ENCODE data around the gene DNAH7. TPM values are rescaled to one million over a fixed set of nuclear protein-coding genes. Genes with fewer than 3 reads are reported as not detected.

DNAH7 gene
- total and polyA plus RNA-seq, 2 of the 8 experiments (the other 6 are each of a cell fraction or from before 2014, with no cell fraction given), result 0.07 to 0.08 TPM

- H3K79me1 ChIP-seq (ENCODE audit: low read depth, low read length), result no peaks in the 10 kb centered on the region
- H2BK5ac ChIP-seq (ENCODE audit: low read depth, low read length), result no peak overlapping the region
- H2AFZ ChIP-seq (ENCODE audit: low read length), result no peak overlapping the region
- H4K5ac ChIP-seq (ENCODE audit: insufficient read length, low read depth, low read length), result no peak overlapping the region
- DNase-seq (ENCODE audit: low read depth in 1 of 2, low spot score in 2 of 2) (no peak), FAIRE-seq (no peak)
- no peak overlapping the region for H3K9ac ChIP-seq (replicated peaks in 1 of 4; ENCODE audit: extremely low read depth in 1 of 4, low read depth in 3 of 4, low read length in 3 of 4)
- no peak overlapping the region for H3K56ac ChIP-seq (replicated peaks; ENCODE audit: insufficient read length, low read depth, low read length)
- H3K79me2 ChIP-seq (ENCODE audit: control insufficient read depth in 1 of 2, insufficient read depth in 2 of 2, low read length in 2 of 2), result no peaks in the 10 kb centered on the region
- CTCF ChIA-PET (ENCODE audit: partially characterized antibody), result no interaction called here
- no peak overlapping the region for H2AK5ac ChIP-seq (ENCODE audit: low read depth, low read length)
- POLR2A ChIA-PET (ENCODE audit: partially characterized antibody), result no interaction called here
- no peaks in the 10 kb centered on the region for H3K23me2 ChIP-seq (ENCODE audit: low read depth, low read length)
- H3K36me3 ChIP-seq (ENCODE audit: control insufficient read depth in 2 of 4, insufficient read depth in 4 of 4, low read length in 3 of 4), result no peaks in the 10 kb centered on the region
- H2BK12ac ChIP-seq (ENCODE audit: low read depth, low read length), result no peak overlapping the region
- no peak overlapping the region for H3K14ac ChIP-seq (ENCODE audit: insufficient read length)
- no peak overlapping the region for H4K8ac ChIP-seq (ENCODE audit: extremely low read depth, insufficient read depth, low read length)
- H3K4me1 ChIP-seq (replicated peaks in 1 of 4; ENCODE audit: control insufficient read depth in 3 of 4, insufficient read depth in 4 of 4, low read length in 3 of 4), result no peaks in the 10 kb centered on the region
- no peaks in the 10 kb centered on the region for H3K9me3 ChIP-seq (ENCODE audit: insufficient read depth in 2 of 2, low read depth in 1 of 2, low read length in 1 of 2)
- no peak overlapping the region for H3K23ac ChIP-seq (ENCODE audit: insufficient read length)
- no peak overlapping the region for H2BK20ac ChIP-seq (ENCODE audit: low read length)
- no peak overlapping the region for H3K18ac ChIP-seq (ENCODE audit: extremely low read depth, low read length)
- no peak overlapping the region for H2BK120ac ChIP-seq (replicated peaks; ENCODE audit: low read depth, low read length)
- H4K20me1 ChIP-seq (replicated peaks in 1 of 2; ENCODE audit: control insufficient read depth in 1 of 2, insufficient read depth in 2 of 2, low read length in 2 of 2), result no peaks in the 10 kb centered on the region
- no peak overlapping the region for H3K4me2 ChIP-seq (ENCODE audit: insufficient read depth in 1 of 2, low read depth in 2 of 2, low read length in 2 of 2)
- H2BK15ac ChIP-seq (ENCODE audit: low read length), result no peak overlapping the region
- no peaks in the 10 kb centered on the region for H3K27me3 ChIP-seq (replicated peaks in 1 of 4; ENCODE audit: control insufficient read depth in 3 of 4, extremely low read depth in 1 of 4, insufficient read depth in 3 of 4, low read length in 3 of 4)
- no peak overlapping the region for H3K4ac ChIP-seq (replicated peaks; ENCODE audit: insufficient read length, low read depth, low read length)
- no peak overlapping the region for H3K4me3 ChIP-seq (ENCODE audit: extremely low read depth in 1 of 4, insufficient read depth in 2 of 4, low read depth in 3 of 4, low read length in 4 of 4)
- no peak overlapping the region for H3K27ac ChIP-seq (ENCODE audit: low read depth, low read length)
- no peak overlapping the region for H4K91ac ChIP-seq (replicated peaks; ENCODE audit: insufficient read length, low read length)
- no peak for TF ChIP-seq ASH2L (IDR thresholded peaks at IDR 0.05; ENCODE audit: low read length)
- no peak for TF ChIP-seq KDM5A (IDR thresholded peaks at IDR 0.05; ENCODE audit: low read length)
- TF ChIP-seq RAD21 (IDR thresholded peaks at IDR 0.05 in 1 of 2, conservative IDR thresholded peaks at IDR 0.05 in 1 of 2; ENCODE audit: low read depth in 2 of 2, low read length in 2 of 2), result no peak
- no peak for TF ChIP-seq BACH1 (IDR thresholded peaks at IDR 0.05; ENCODE audit: low read length)
- TF ChIP-seq RBBP5 (IDR thresholded peaks at IDR 0.05; ENCODE audit: borderline replicate concordance, low read depth, low read length), result no peak
- TF ChIP-seq E2F6 (IDR thresholded peaks at IDR 0.05), result no peak
- TF ChIP-seq SP4 (IDR thresholded peaks at IDR 0.05; ENCODE audit: low read length), result no peak
- no peak for TF ChIP-seq CHD1 (IDR thresholded peaks at IDR 0.05; ENCODE audit: low read depth, low read length)
- TF ChIP-seq ATF2 (IDR thresholded peaks at IDR 0.05; ENCODE audit: low read length), result no peak
- no peak for TF ChIP-seq RNF2 (IDR thresholded peaks at IDR 0.05; ENCODE audit: borderline replicate concordance, low read depth, low read length, missing control alignments, poor library complexity, severe bottlenecking)
- no peak for TF ChIP-seq HDAC2 (IDR thresholded peaks at IDR 0.05; ENCODE audit: borderline replicate concordance in 1 of 2, low read depth in 2 of 2, low read length in 2 of 2)
- no peak for TF ChIP-seq SP1 (IDR thresholded peaks at IDR 0.05; ENCODE audit: low read depth, low read length)
- no peak for TF ChIP-seq EZH2 (IDR thresholded peaks at IDR 0.05; ENCODE audit: low read depth, low read length, severe bottlenecking)
Measured at GRCh38 chr2:196040218-196040617, 28.4 kb downstream of the DNAH7 start.
